ENCODE data around the gene HOATZ. TPM values are rescaled to one million over a fixed set of nuclear protein-coding genes. Genes with fewer than 3 reads are reported as not detected.

HOATZ gene
- total RNA-seq, 1 experiment from 2014 or later: not detected

GRCh38 chr11:111581341-111581740, 66.8 kb downstream of the HOATZ start:
- POLR2A ChIA-PET: no interaction called here
- Histone ChIP-seq H3K4me1 (ENCODE audit: control insufficient read depth in 1 of 2, insufficient read depth in 2 of 2, low read length in 2 of 2) (no peaks in the 10 kb centered on the region), H3K9ac (ENCODE audit: low read length) (no peak overlapping the region), H3K36me3 (ENCODE audit: control insufficient read depth in 1 of 2, insufficient read depth in 2 of 2, low read length in 2 of 2) (no peaks in the 10 kb centered on the region), H3K4me3 (replicated peaks in 1 of 2; ENCODE audit: low read depth in 1 of 2, low read length in 2 of 2) (no peak overlapping the region), H3K9me2 (ENCODE audit: insufficient read depth) (no peaks in the 10 kb centered on the region), H3K27me3 (ENCODE audit: insufficient read depth, low read length) (no peaks in the 10 kb centered on the region), H3K4me2 (ENCODE audit: low read length) (no peak overlapping the region), H3K27ac (ENCODE audit: low read depth, low read length) (no peak overlapping the region), H2AFZ (ENCODE audit: low read depth, low read length, poor library complexity, severe bottlenecking) (no peak overlapping the region), H3K9me3 (ENCODE audit: control insufficient read depth in 1 of 2, insufficient read depth in 1 of 2, low read depth in 1 of 2, low read length in 2 of 2) (no peaks in the 10 kb centered on the region), H4K20me1 (ENCODE audit: insufficient read depth) (no peaks in the 10 kb centered on the region), H3K79me2 (ENCODE audit: insufficient read depth, low read length) (no peaks in the 10 kb centered on the region)
- DNase-seq (ENCODE audit: low read depth, low spot score) (no peak), ATAC-seq (no peak)
- TF ChIP-seq CTCF (IDR thresholded peaks at IDR 0.05 in 2 of 3, conservative IDR thresholded peaks at IDR 0.05 in 1 of 3; ENCODE audit: borderline replicate concordance in 1 of 3, insufficient read depth in 1 of 3, low read depth in 2 of 3, low read length in 2 of 3): no peak
- no peak for TF ChIP-seq EZH2phosphoT487 (IDR thresholded peaks at IDR 0.05; ENCODE audit: borderline replicate concordance)
- TF ChIP-seq MAX (IDR thresholded peaks at IDR 0.05): no peak
- TF ChIP-seq ZBTB33 (IDR thresholded peaks at IDR 0.05; ENCODE audit: extremely low read depth, insufficient replicate concordance, low read length): no peak
- TF ChIP-seq ZNF274 (IDR thresholded peaks at IDR 0.05; ENCODE audit: low read depth, low read length): no peak
- no peak for TF ChIP-seq EGR1 (IDR thresholded peaks at IDR 0.05; ENCODE audit: low read depth)
- no peak for TF ChIP-seq EZH2 (IDR thresholded peaks at IDR 0.05)
- no peak for TF ChIP-seq RAD21 (IDR thresholded peaks at IDR 0.05; ENCODE audit: low read depth)
- RAD21 ChIA-PET (ENCODE audit: low non-redundant PET in 1 of 2, low total read pairs in 2 of 2, uncharacterized antibody in 2 of 2, unreplicated experiment in 2 of 2): no interaction called here
- BruUV-seq (replicated peaks): no TSS peak
- CTCF ChIA-PET: interaction anchor here (1.6 kb wide), 1 partner anchor 196 kb away, joined by 3 read pairs; no protein-coding TSS in a partner anchor
- intact Hi-C loops (cut with micrococcal nuclease): loop anchor here (10.0 kb wide), 1 partner anchor 413 kb away; no protein-coding TSS in a partner anchor
